Activated gamma-delta T cell (primary cell): ENCODE measurements around the gene TSPAN33.

Experiments used
- DNase-seq: peaks from one replicate; lab custom pipeline; 2025; lab: John Stamatoyannopoulos, UW

TSPAN33 gene

GRCh38 chr7:129136887-129137642 lies 7.4 kb upstream of the TSPAN33 start:
- DNase-seq = no peak

- no peak for DNase-seq
Observed at GRCh38 chr7:129143724-129144094, 798 bp upstream of the TSPAN33 start.

GRCh38 chr7:129144834-129145668 lies 544 bp downstream of the TSPAN33 start:
- peak; percentile 20 for DNase-seq

GRCh38 chr7:129146237-129146979 lies 1.9 kb downstream of the TSPAN33 start:
- no peak for DNase-seq

GRCh38 chr7:129147731-129148130 lies 3.2 kb downstream of the TSPAN33 start:
- DNase-seq = no peak

- no peak for DNase-seq
Observed at GRCh38 chr7:129149511-129149910, 5.0 kb downstream of the TSPAN33 start.

- no peak for DNase-seq
Observed at GRCh38 chr7:129150199-129150996, 5.9 kb downstream of the TSPAN33 start.

GRCh38 chr7:129157651-129158050 lies 13.1 kb downstream of the TSPAN33 start:
- no peak for DNase-seq

- no peak for DNase-seq
Observed at GRCh38 chr7:129159539-129159938, 15.0 kb downstream of the TSPAN33 start.

GRCh38 chr7:129160161-129160905 lies 15.8 kb downstream of the TSPAN33 start:
- DNase-seq = no peak

GRCh38 chr7:129161524-129162225 lies 17.2 kb downstream of the TSPAN33 start:
- DNase-seq = no peak

- DNase-seq = no peak
Observed at GRCh38 chr7:129162732-129163131, 18.2 kb downstream of the TSPAN33 start.

- DNase-seq = no peak
Observed at GRCh38 chr7:129163875-129164544, 19.5 kb downstream of the TSPAN33 start.

- no peak for DNase-seq
Observed at GRCh38 chr7:129166745-129167144, 22.2 kb downstream of the TSPAN33 start.

- DNase-seq = no peak
Observed at GRCh38 chr7:129167817-129168216, 23.3 kb downstream of the TSPAN33 start.

- DNase-seq = no peak
Observed at GRCh38 chr7:129168231-129169021, 23.9 kb downstream of the TSPAN33 start.

GRCh38 chr7:129169171-129169671 lies 24.7 kb downstream of the TSPAN33 start:
- no peak for DNase-seq

- DNase-seq = no peak
Observed at GRCh38 chr7:129169686-129170440, 25.4 kb downstream of the TSPAN33 start.
